ENCODE results near the gene POMT1.
"Not testable (repeated sequence)": the region's sequence is repeated elsewhere in the genome, so short reads cannot be mapped to it uniquely, and the experiment has no call there.

The POMT1 gene

GRCh38 chr9:131494296-131494870 is 8.3 kb upstream of the POMT1 start:
- DNase-seq (ENCODE audit: low read depth in 2 of 2), result no peak

- DNase-seq (ENCODE audit: low read depth in 2 of 2), result no peak
These were observed 6.9 kb upstream of the POMT1 start for GRCh38 chr9:131495785-131496184.

- DNase-seq (ENCODE audit: low read depth in 2 of 2), result no peak
These were observed 5.8 kb upstream of the POMT1 start for GRCh38 chr9:131496844-131497405.

GRCh38 chr9:131499254-131499767 is 3.4 kb upstream of the POMT1 start:
- DNase-seq (ENCODE audit: low read depth in 2 of 2), result no peak

GRCh38 chr9:131500377-131500776 is 2.3 kb upstream of the POMT1 start:
- DNase-seq (ENCODE audit: low read depth in 2 of 2), result peak; percentile 72 to 76

- DNase-seq (ENCODE audit: low read depth in 2 of 2), result peak; percentile 49 to 57
These were observed 1.7 kb upstream of the POMT1 start for GRCh38 chr9:131500939-131501541.

GRCh38 chr9:131503626-131504465 is 1.1 kb downstream of the POMT1 start:
- peak; percentile 75 to 77 for DNase-seq (ENCODE audit: low read depth in 2 of 2)

- DNase-seq (ENCODE audit: low read depth in 2 of 2), result no peak
These were observed 2.3 kb downstream of the POMT1 start for GRCh38 chr9:131505012-131505411.

- no peak for DNase-seq (ENCODE audit: low read depth in 2 of 2)
These were observed 8.7 kb downstream of the POMT1 start for GRCh38 chr9:131511416-131511815.

GRCh38 chr9:131511880-131512279 is 9.2 kb downstream of the POMT1 start:
- no peak for DNase-seq (ENCODE audit: low read depth in 2 of 2)

- no peak for DNase-seq (ENCODE audit: low read depth in 2 of 2)
These were observed 10.5 kb downstream of the POMT1 start for GRCh38 chr9:131513177-131513576.

GRCh38 chr9:131515559-131516031 is 12.9 kb downstream of the POMT1 start:
- DNase-seq (ENCODE audit: low read depth in 2 of 2), result not testable (repeated sequence)

GRCh38 chr9:131516100-131516499 is 13.4 kb downstream of the POMT1 start:
- no peak for DNase-seq (ENCODE audit: low read depth in 2 of 2)

- no peak for DNase-seq (ENCODE audit: low read depth in 2 of 2)
These were observed 14.2 kb downstream of the POMT1 start for GRCh38 chr9:131516930-131517329.

- no peak for DNase-seq (ENCODE audit: low read depth in 2 of 2)
These were observed 15.1 kb downstream of the POMT1 start for GRCh38 chr9:131517761-131518190.

- DNase-seq (ENCODE audit: low read depth in 2 of 2), result no peak
These were observed 15.8 kb downstream of the POMT1 start for GRCh38 chr9:131518553-131518952.

GRCh38 chr9:131520503-131520902 is 17.8 kb downstream of the POMT1 start:
- no peak for DNase-seq (ENCODE audit: low read depth in 2 of 2)

GRCh38 chr9:131521203-131521602 is 18.5 kb downstream of the POMT1 start:
- DNase-seq (ENCODE audit: low read depth in 2 of 2), result no peak

- DNase-seq (ENCODE audit: low read depth in 2 of 2), result no peak
These were observed 19.1 kb downstream of the POMT1 start for GRCh38 chr9:131521822-131522221.

- DNase-seq (ENCODE audit: low read depth in 2 of 2), result no peak
These were observed 19.8 kb downstream of the POMT1 start for GRCh38 chr9:131522257-131523085.

- DNase-seq (ENCODE audit: low read depth in 2 of 2), result no peak
These were observed 20.3 kb downstream of the POMT1 start for GRCh38 chr9:131523086-131523388.

Data from stimulated activated CD4-positive, alpha-beta T cell treated with anti-CD3 and anti-CD28 coated beads, Interleukin-15, amount 100 ng/mL, for 48 hours (primary cell).